Uterus (tissue), 4 donors: ENCODE measurements around the gene WNT2B. TPM values are rescaled to one million over a fixed set of nuclear protein-coding genes. Genes with fewer than 3 reads are reported as not detected.

ENCODE experiments used
- DNase-seq, 2 donors: peaks; one replicate each; pipeline ENCODE4 v3.0.0-alpha.2; 2019 to 2020
- H3K27ac ChIP-seq, 2 donors: fragments of 200-600 bp; sonication (generic); 1 replicate in 1 of 2; 2 replicates in 1 of 2; pipeline ENCODE4 v1.5.1; 2016 to 2018
- H3K27me3 ChIP-seq, 2 donors: fragments of 200-600 bp; sonication (generic); one replicate each; pipeline ENCODE4 v1.5.1; 2018 to 2019; ENCODE audit warnings: control low read depth in 1 of 2
- H3K36me3 ChIP-seq, 2 donors: fragments of 200-600 bp; sonication (generic); one replicate each; pipeline ENCODE4 v1.5.1; 2019; ENCODE audit warnings: control low read depth in 1 of 2
- H3K4me1 ChIP-seq, 2 donors: fragments of 200-600 bp; sonication (generic); one replicate each; pipeline ENCODE4 v1.5.1; 2018 to 2019; ENCODE audit warnings: control low read depth in 1 of 2
- H3K4me3 ChIP-seq, 2 donors: fragments of 200-600 bp; sonication (generic); 1 replicate in 1 of 2; 2 replicates in 1 of 2; pipeline ENCODE4 v1.5.1; 2018 to 2019; ENCODE audit warnings: mild to moderate bottlenecking in 1 of 2
- H3K9me3 ChIP-seq, 2 donors: fragments of 200-600 bp; sonication (generic); one replicate each; pipeline ENCODE4 v1.5.1; 2019; ENCODE audit warnings: control low read depth in 1 of 2
- CTCF ChIP-seq, 4 experiments: fragments of 200-600 bp in 2 of 4; fragments of 450-650 bp in 2 of 4; sonication (generic) in 2 of 4; IDR thresholded peaks; one replicate each; pipeline ENCODE4 v1.5.1; 2016 to 2019; ENCODE audit warnings: antibody characterized with exemption in 4 of 4, mild to moderate bottlenecking in 2 of 4, moderate library complexity in 1 of 4
- POLR2A ChIP-seq, 2 donors: fragments of 450-650 bp; IDR thresholded peaks; one replicate each; pipeline ENCODE4 v1.6.1; 2016; ENCODE audit warnings: antibody characterized with exemption in 2 of 2, mild to moderate bottlenecking in 1 of 2, moderate library complexity in 1 of 2
- intact Hi-C: fragments of 100-400 bp; cut with DNase I; formaldehyde crosslinking; loops from one replicate; pipeline ENCODE4 v1.15.1; 2023; ENCODE audit warnings: low total_unique reads
- total RNA-seq, 4 donors: library from RNA; depleted of rRNA in 3 of 4; stranded (reverse); fragments of >200 nt in 3 of 4; gene quantifications; one replicate each; pipeline versions ENCODE4 v1.1.0 to v1.2.4, GENCODE V29; 2014 to 2023
- donor health status: DM: yes; HTN: yes; CAD: no.

The WNT2B gene
- total RNA-seq, 4 donors from 2014 or later = 0.59 to 45.3 (median 9.1) TPM

GRCh38 chr1:112558634-112559033 lies 49.9 kb downstream of the WNT2B start:
- intact Hi-C loops = no loop called here
- no peak for TF ChIP-seq POLR2A (IDR thresholded peaks at IDR 0.05)
- TF ChIP-seq CTCF (IDR thresholded peaks at IDR 0.05) = no peak
- H3K27ac ChIP-seq = no peak overlapping the region
- no peaks in the 10 kb centered on the region for H3K27me3 ChIP-seq
- H3K9me3 ChIP-seq = no peaks in the 10 kb centered on the region
- no peaks in the 10 kb centered on the region for H3K4me1 ChIP-seq
- no peak overlapping the region for H3K4me3 ChIP-seq
- no peaks in the 10 kb centered on the region for H3K36me3 ChIP-seq
- DNase-seq = no peak

- no peak for DNase-seq
- H3K27ac ChIP-seq = no peak overlapping the region
- H3K36me3 ChIP-seq = no peaks in the 10 kb centered on the region
- no peaks in the 10 kb centered on the region for H3K9me3 ChIP-seq
- no peak overlapping the region for H3K4me3 ChIP-seq
- TF ChIP-seq POLR2A (IDR thresholded peaks at IDR 0.05) = no peak
- no peak for TF ChIP-seq CTCF (IDR thresholded peaks at IDR 0.05)
- no peaks in the 10 kb centered on the region for H3K4me1 ChIP-seq
- no peaks in the 10 kb centered on the region for H3K27me3 ChIP-seq
- intact Hi-C loops = no loop called here
These were observed 54.6 kb downstream of the WNT2B start for GRCh38 chr1:112563341-112563740.

GRCh38 chr1:112564081-112564480 lies 55.3 kb downstream of the WNT2B start:
- Histone ChIP-seq H3K27ac (no peak overlapping the region), H3K27me3 (no peaks in the 10 kb centered on the region), H3K36me3 (no peaks in the 10 kb centered on the region), H3K4me1 (no peaks in the 10 kb centered on the region), H3K9me3 (no peaks in the 10 kb centered on the region), H3K4me3 (no peak overlapping the region)
- intact Hi-C loops = no loop called here
- TF ChIP-seq CTCF (IDR thresholded peaks at IDR 0.05) (no peak), POLR2A (IDR thresholded peaks at IDR 0.05) (no peak)
- no peak for DNase-seq

GRCh38 chr1:112565800-112566199 lies 57.0 kb downstream of the WNT2B start:
- no peak for DNase-seq
- H3K36me3 ChIP-seq = no peaks in the 10 kb centered on the region
- no peaks in the 10 kb centered on the region for H3K27me3 ChIP-seq
- intact Hi-C loops = no loop called here
- no peaks in the 10 kb centered on the region for H3K4me1 ChIP-seq
- TF ChIP-seq POLR2A (IDR thresholded peaks at IDR 0.05) (no peak), CTCF (IDR thresholded peaks at IDR 0.05) (no peak)
- no peak overlapping the region for H3K4me3 ChIP-seq
- H3K9me3 ChIP-seq = no peaks in the 10 kb centered on the region
- H3K27ac ChIP-seq = no peak overlapping the region

- Histone ChIP-seq H3K27ac (no peak overlapping the region), H3K4me3 (no peak overlapping the region), H3K9me3 (no peaks in the 10 kb centered on the region), H3K4me1 (no peaks in the 10 kb centered on the region), H3K27me3 (no peaks in the 10 kb centered on the region), H3K36me3 (no peaks in the 10 kb centered on the region)
- intact Hi-C loops = no loop called here
- DNase-seq = no peak
- TF ChIP-seq POLR2A (IDR thresholded peaks at IDR 0.05) = no peak
- TF ChIP-seq CTCF (IDR thresholded peaks at IDR 0.05) = no peak
These were observed 66.5 kb downstream of the WNT2B start for GRCh38 chr1:112575154-112575804.
